Heart left ventricle (tissue), 13 donors: ENCODE data around the gene PTGES3L.

Experiments
- POLR2A ChIP-seq, 2 donors: fragments of 450-650 bp; IDR thresholded peaks; one replicate each; pipeline ENCODE4 v1.6.1; 2017; ENCODE audit warnings: antibody characterized with exemption in 2 of 2, mild to moderate bottlenecking in 2 of 2, moderate library complexity in 2 of 2
- TF ChIP-seq, protein P1 (sequence below), 12 donors: fragments of 200-600 bp; sonication (generic) in 4 of 12; IDR thresholded peaks; one replicate each; pipeline versions ENCODE4 v1.5.0 to v1.8.0; 2018 to 2022; ENCODE audit warnings: antibody characterized with exemption in 12 of 12, mild to moderate bottlenecking in 5 of 12
- donor health status: ischemic (EF 13 %, LVEDD 7.1; RV severe dilation, severe dysfunction).
- donor health status: DM: no; HTN: yes; CAD: no.
- donor health status: DM: no; HTN: no; CAD: no.
- donor health status: ischemic (EF 25% LVEDD 6.9; RV normal size, moderate dysfunction).
- donor health status: ischemic (EF 25% LVEDD 5.7; RV mildly dilated, moderate dysfunction).
- donor health status: ischemic (EF 35%, LVEDD 5.7; RV mildly dilated, moderate dysfunction).
- donor health status: nonischemic (EF 11% LVEDD 7.7; RV severe dilation, severe dysfunction).
- donor health status: DM: yes; HTN: yes; CAD: no.
- donor health status: PGD.
- donor health status: ischemic (EF 29% LVEDD 5.4; RV normal size, mild dysfunction).
- donor health status: nonischemic (EF 23%, LVEDD 6.1; RV moderate dilation, normal function).

DNA sequence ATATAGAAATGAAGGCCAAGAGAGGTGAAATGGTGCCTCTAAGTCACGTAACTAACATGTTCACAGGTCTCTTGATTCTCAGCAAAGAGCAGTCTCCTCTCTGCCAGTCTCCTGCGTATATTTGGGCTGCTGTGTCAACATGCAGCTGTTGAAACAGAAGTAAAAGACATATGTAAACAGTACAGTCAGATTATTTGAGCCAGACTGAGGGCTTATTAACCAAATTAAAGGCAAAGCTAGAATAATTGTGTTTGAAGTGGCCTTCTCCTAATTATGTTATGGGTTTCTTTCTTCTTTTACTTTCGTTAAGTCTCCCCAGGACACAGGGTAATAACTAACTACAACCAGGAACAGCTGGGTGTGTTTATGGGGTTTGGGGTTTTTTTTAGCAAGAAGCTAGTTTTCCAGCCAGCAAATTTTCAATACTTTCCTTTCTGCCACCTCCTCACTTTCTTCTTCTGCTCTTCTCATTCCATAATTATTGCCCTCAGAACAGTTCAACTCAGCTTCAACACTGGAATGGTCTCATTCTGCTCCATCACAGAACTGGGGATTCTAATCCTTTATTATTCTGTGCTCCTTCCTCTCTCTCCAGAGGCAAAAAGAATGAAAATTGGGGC is 60.9 kb downstream of the PTGES3L start:
- TF ChIP-seq POLR2A (IDR thresholded peaks at IDR 0.05) = no peak
- TF ChIP-seq, protein P1, sequence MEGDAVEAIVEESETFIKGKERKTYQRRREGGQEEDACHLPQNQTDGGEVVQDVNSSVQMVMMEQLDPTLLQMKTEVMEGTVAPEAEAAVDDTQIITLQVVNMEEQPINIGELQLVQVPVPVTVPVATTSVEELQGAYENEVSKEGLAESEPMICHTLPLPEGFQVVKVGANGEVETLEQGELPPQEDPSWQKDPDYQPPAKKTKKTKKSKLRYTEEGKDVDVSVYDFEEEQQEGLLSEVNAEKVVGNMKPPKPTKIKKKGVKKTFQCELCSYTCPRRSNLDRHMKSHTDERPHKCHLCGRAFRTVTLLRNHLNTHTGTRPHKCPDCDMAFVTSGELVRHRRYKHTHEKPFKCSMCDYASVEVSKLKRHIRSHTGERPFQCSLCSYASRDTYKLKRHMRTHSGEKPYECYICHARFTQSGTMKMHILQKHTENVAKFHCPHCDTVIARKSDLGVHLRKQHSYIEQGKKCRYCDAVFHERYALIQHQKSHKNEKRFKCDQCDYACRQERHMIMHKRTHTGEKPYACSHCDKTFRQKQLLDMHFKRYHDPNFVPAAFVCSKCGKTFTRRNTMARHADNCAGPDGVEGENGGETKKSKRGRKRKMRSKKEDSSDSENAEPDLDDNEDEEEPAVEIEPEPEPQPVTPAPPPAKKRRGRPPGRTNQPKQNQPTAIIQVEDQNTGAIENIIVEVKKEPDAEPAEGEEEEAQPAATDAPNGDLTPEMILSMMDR (IDR thresholded peaks at IDR 0.05) = no peak
